Measurements from ENCODE around the gene OR13G1.
"Not testable (repeated sequence)": the region's sequence is repeated elsewhere in the genome, so short reads cannot be mapped to it uniquely, and the experiment has no call there.

The OR13G1 gene

GRCh38 chr1:247679639-247680038, at the start of gene OR13G1:
Gene OR13G1, minus strand, starts transcription at chr1:247679739. Its CDS starts 6,698 bp downstream, at chr1:247673041.
- DNase-seq: no peak

GRCh38 chr1:247721222-247721621, 41.7 kb upstream of the OR13G1 start:
- no peak for DNase-seq

- no peak for DNase-seq
Observed at GRCh38 chr1:247716546-247716945, 37.0 kb upstream of the OR13G1 start, which contains the start of gene OR6F1. Gene OR6F1, minus strand, starts transcription at chr1:247716646. Its CDS starts 3,891 bp downstream, at chr1:247712755.

- no peak for DNase-seq
Observed at GRCh38 chr1:247713753-247714152, 34.2 kb upstream of the OR13G1 start.

GRCh38 chr1:247710681-247711080, 31.1 kb upstream of the OR13G1 start:
- DNase-seq: not testable (repeated sequence)

- DNase-seq: no peak
Observed at GRCh38 chr1:247701338-247701737, 21.8 kb upstream of the OR13G1 start.

- DNase-seq: peak; percentile 7
Observed at GRCh38 chr1:247681288-247681897, 1.9 kb upstream of the OR13G1 start.

- DNase-seq: no peak
Observed at GRCh38 chr1:247680171-247680570, 632 bp upstream of the OR13G1 start.

- DNase-seq: no peak
Observed at GRCh38 chr1:247669225-247669624, 10.3 kb downstream of the OR13G1 start.

GRCh38 chr1:247656221-247656875, 23.2 kb downstream of the OR13G1 start:
- no peak for DNase-seq

GRCh38 chr1:247653040-247653439, 26.5 kb downstream of the OR13G1 start:
- DNase-seq: no peak

GRCh38 chr1:247647864-247648263, 31.7 kb downstream of the OR13G1 start:
- no peak for DNase-seq

GRCh38 chr1:247646867-247647266, 32.7 kb downstream of the OR13G1 start:
- DNase-seq: no peak

- DNase-seq: no peak
Observed at GRCh38 chr1:247642742-247643141, 36.8 kb downstream of the OR13G1 start.

GRCh38 chr1:247639381-247639981, 40.1 kb downstream of the OR13G1 start:
- no peak for DNase-seq

- DNase-seq: no peak
Observed at GRCh38 chr1:247638781-247639180, 40.8 kb downstream of the OR13G1 start.

GRCh38 chr1:247638011-247638410, 41.5 kb downstream of the OR13G1 start:
- no peak for DNase-seq

- no peak for DNase-seq
Observed at GRCh38 chr1:247627951-247628350, 51.6 kb downstream of the OR13G1 start.
